GM12872 (cell line): ENCODE data around the gene AFF3.

Experiments
- CTCF ChIP-seq: IDR thresholded peaks from 3 replicates; pipeline ENCODE4 v1.5.1; 2011; ENCODE audit warnings: low read depth, mild to moderate bottlenecking, low read length, moderate library complexity; ENCODE audit not compliant: insufficient read depth

Gene AFF3

GRCh38 chr2:100072503-100072902 lies 69.9 kb downstream of the AFF3 start:
- TF ChIP-seq CTCF, result no peak

GRCh38 chr2:100071335-100072043 lies 70.9 kb downstream of the AFF3 start:
- no peak for TF ChIP-seq CTCF

GRCh38 chr2:100070078-100070477 lies 72.3 kb downstream of the AFF3 start:
- no peak for TF ChIP-seq CTCF

- TF ChIP-seq CTCF, result no peak
Observed at GRCh38 chr2:100068395-100068794, 74.0 kb downstream of the AFF3 start.

- TF ChIP-seq CTCF, result no peak
Observed at GRCh38 chr2:100067784-100068183, 74.6 kb downstream of the AFF3 start.

- TF ChIP-seq CTCF, result no peak
Observed at GRCh38 chr2:100066856-100067255, 75.5 kb downstream of the AFF3 start.

GRCh38 chr2:100066246-100066645 lies 76.1 kb downstream of the AFF3 start:
- TF ChIP-seq CTCF, result no peak
